Endothelial cell of umbilical vein (primary cell): ENCODE measurements around the gene TMEM51.

Experiments used
- CTCF ChIP-seq, 2 donors: IDR thresholded peaks; 1 replicate in 1 of 2; 2 replicates in 1 of 2; pipeline ENCODE4 v1.5.1; 2011; ENCODE audit warnings: low read length in 2 of 2, mild to moderate bottlenecking in 2 of 2, moderate library complexity in 2 of 2, control low read depth in 1 of 2, inconsistent platforms in 1 of 2, low read depth in 1 of 2; ENCODE audit not compliant: insufficient read depth in 1 of 2; ENCODE audit errors: extremely low read depth in 1 of 2
- EZH2 ChIP-seq: IDR thresholded peaks from 2 replicates; pipeline ENCODE4 v1.6.1; 2012; ENCODE audit warnings: borderline replicate concordance, low read depth, mild to moderate bottlenecking, moderate library complexity, low read length, inconsistent platforms; ENCODE audit not compliant: severe bottlenecking
- JUN ChIP-seq: IDR thresholded peaks from 2 replicates; pipeline ENCODE4 v1.6.1; 2011; ENCODE audit warnings: borderline replicate concordance, low read depth; ENCODE audit not compliant: insufficient read length, insufficient read depth
- POLR2A ChIP-seq: IDR thresholded peaks from 2 replicates; pipeline ENCODE4 v1.6.1; 2012; ENCODE audit warnings: low read depth, mild to moderate bottlenecking, control low read depth, low read length
- POLR2AphosphoS5 ChIP-seq: IDR thresholded peaks from 2 replicates; pipeline ENCODE4 v1.6.1; 2012; ENCODE audit warnings: low read depth, mild to moderate bottlenecking, control low read depth, low read length, moderate library complexity; ENCODE audit not compliant: insufficient read depth

- TF ChIP-seq CTCF (IDR thresholded peaks at IDR 0.05; ENCODE audit: extremely low read depth in 1 of 2, insufficient read depth in 1 of 2, low read depth in 1 of 2, low read length in 2 of 2): no peak
- no peak for TF ChIP-seq JUN
- TF ChIP-seq POLR2AphosphoS5: no peak
- no peak for TF ChIP-seq POLR2A
- no peak for TF ChIP-seq EZH2
These were observed 102.1 kb downstream of the TMEM51 start for GRCh38 chr1:15255582-15256149.
